GM12801 (cell line): ENCODE data around the gene CEP55.

Experiments used
- CTCF ChIP-seq: IDR thresholded peaks from one replicate; pipeline ENCODE4 v1.5.1; 2011; ENCODE audit warnings: control low read depth; ENCODE audit not compliant: insufficient read length; ENCODE audit errors: extremely low read depth

Gene CEP55

GRCh38 chr10:93515071-93516005, 18.9 kb downstream of the CEP55 start:
- no peak for TF ChIP-seq CTCF

- TF ChIP-seq CTCF: no peak
Measured at GRCh38 chr10:93516006-93516380, 19.6 kb downstream of the CEP55 start.

GRCh38 chr10:93518531-93518930, 22.1 kb downstream of the CEP55 start:
- no peak for TF ChIP-seq CTCF

- TF ChIP-seq CTCF: no peak
Measured at GRCh38 chr10:93535293-93535692, 38.9 kb downstream of the CEP55 start.

- TF ChIP-seq CTCF: no peak
Measured at GRCh38 chr10:93541402-93542357, 45.3 kb downstream of the CEP55 start.

GRCh38 chr10:93542358-93542791, 46.0 kb downstream of the CEP55 start:
- no peak for TF ChIP-seq CTCF

GRCh38 chr10:93547522-93547921, 51.1 kb downstream of the CEP55 start:
- TF ChIP-seq CTCF: no peak
